Stimulated activated naive CD4-positive, alpha-beta T cell treated with Interleukin-2 at 50 U/mL for 16 hours (primary cell): ENCODE results near the gene MAST4.

Experiments
- DNase-seq: peaks from one replicate; lab custom pipeline; 2025; lab: John Stamatoyannopoulos, UW

The MAST4 gene

GRCh38 chr5:67190861-67191260 is 594.7 kb downstream of the MAST4 start:
- DNase-seq = no peak

DNA sequence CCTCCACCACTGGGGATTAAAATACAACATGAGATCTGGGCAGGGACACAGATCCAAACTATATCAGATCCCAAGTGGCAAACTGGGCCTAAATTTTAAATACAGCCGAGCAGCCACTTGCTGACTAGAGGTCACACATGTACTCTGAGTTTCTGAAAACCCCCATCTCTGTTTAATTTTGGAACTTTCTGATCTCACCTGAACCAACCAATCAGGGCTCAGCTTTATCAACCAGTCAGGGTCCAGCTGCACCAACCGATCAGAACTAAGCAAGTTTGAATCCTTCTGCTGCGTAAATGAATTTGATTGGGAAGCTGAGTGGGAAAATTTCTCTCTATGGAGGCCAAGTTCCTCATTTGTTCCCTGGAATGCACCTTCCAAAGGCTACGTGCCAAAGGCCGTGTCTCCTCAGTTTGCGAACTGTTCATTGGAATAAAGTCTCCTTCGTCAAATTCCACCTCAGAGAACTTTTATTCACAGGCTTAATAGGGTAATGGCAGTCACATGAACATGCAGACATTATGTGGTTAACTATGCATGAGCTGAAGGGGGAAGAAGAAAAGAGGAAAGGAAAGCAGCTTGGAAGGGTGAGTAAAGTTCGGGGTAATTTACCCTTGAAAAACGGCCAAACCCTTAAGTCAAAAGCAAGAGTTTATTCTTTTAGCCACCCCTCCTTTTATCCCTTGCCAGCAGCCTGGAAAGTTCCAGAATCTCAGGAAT is 596.7 kb downstream of the MAST4 start:
- no peak for DNase-seq

DNA sequence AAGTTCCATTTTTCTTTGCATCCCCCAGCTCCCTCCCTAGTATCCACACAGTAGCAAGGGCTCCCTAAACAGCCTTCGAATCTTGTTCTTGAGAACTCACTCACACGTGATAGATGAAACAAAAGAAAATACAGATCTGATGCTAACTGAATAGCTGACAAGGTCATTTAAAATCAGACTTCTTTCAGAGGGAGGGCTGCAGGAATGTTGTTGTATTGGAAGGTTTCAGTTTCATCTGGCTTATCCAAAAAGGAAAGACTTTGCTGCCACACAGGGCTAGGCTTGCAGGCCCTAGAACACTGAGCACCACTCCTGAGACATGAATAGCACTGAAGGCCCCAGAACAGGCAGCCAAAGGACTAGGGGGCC is 597.2 kb downstream of the MAST4 start:
- no peak for DNase-seq

- no peak for DNase-seq
Measured at GRCh38 chr5:67194166-67194565, 598.0 kb downstream of the MAST4 start.

- DNase-seq = no peak
Measured at GRCh38 chr5:67195406-67196275, 599.4 kb downstream of the MAST4 start.

- no peak for DNase-seq
Measured at GRCh38 chr5:67196537-67197059, 600.4 kb downstream of the MAST4 start, which contains the start of gene CD180. Gene CD180 (minus strand): TSS chr5:67196799. CDS start chr5:67196641, 158 bp downstream.

- no peak for DNase-seq
Measured at GRCh38 chr5:67197536-67197935, 601.3 kb downstream of the MAST4 start.

- no peak for DNase-seq
Measured at GRCh38 chr5:67198917-67199316, 602.7 kb downstream of the MAST4 start.

DNA sequence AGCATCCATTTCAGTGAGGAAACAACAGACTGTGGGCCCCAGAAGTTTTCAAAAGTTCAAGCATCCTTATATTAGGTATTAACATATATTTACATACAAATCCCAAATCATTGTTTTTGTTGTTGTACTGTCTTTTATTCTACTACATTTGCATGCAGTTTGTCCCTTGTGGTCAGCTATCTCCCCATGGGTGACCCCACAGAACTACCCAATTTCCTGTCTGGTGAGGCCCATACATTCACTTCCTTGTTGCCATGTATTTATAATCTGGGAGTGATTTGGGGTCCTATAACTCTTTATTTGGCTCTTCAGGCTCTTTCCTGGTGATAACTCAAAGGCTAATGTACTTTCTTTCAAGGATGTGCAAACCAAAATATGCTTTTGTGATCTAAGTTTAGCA is 603.7 kb downstream of the MAST4 start:
- no peak for DNase-seq

- no peak for DNase-seq
Measured at GRCh38 chr5:67200809-67201562, 604.8 kb downstream of the MAST4 start.

DNA sequence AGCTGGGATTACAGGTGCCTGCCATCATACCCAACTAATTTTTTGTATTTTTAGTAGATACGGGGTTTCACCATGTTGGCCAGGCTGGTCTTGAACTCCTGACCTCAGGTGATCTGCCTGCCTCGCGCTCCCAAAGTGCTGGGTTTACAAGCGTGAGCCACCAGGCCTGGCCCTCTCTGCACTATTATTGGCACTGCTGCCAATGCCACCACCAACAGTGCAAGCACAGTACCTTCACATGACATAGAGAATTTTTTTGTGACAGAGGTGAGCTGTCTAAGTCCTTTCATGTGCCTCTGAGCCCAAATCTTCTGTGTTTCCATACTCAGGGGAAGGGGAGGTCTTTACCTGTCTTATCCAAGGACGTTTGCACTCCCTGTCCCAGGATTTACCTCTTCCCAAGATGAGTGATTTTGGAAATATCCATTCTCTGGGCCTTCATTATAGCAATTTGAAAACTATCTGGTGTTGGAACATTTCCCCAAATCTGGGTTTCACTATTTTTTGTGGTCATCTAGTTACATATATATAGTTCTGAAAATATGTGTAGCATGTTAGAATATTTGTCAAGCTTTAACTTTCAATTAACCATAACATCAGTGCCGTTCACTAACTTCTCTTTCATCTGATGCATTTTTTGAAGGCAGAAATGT is 605.8 kb downstream of the MAST4 start:
- no peak for DNase-seq

DNA sequence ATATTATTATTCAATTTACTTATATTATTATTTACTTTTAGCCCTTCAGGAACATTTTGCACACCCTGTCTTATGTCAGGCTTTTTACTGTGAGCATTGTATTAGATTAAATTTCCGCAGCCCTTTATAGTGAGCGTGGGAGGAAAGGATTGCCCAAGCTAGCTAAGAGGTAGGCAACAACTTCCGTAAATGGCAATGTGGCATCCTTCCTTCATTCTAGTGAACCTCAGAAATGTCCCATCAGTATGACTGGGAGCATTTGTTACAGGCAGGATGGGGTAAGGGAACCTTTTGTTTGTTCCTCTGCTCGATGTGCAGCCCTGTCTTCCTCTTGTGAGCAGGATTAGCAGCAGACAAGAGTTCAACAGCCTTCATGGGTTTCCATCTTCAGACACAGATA is 606.6 kb downstream of the MAST4 start:
- no peak for DNase-seq

DNA sequence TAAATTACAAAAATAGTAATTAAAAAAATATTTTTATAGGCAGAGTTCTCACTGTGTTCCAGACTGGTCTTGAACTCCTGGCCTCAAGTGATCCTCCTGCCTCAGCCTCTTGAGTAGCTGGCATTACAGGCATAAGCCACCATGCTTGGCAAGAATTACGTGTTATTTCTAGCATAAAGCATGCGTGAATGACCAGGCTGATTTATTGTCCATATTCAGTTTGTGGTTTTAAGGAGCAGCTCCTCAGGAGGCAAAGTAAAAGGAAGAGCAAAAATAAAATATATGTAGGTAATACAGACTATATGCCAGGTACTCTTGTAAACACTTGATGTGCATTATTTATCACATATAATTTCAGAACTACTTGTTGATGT is 607.5 kb downstream of the MAST4 start:
- DNase-seq = no peak

DNA sequence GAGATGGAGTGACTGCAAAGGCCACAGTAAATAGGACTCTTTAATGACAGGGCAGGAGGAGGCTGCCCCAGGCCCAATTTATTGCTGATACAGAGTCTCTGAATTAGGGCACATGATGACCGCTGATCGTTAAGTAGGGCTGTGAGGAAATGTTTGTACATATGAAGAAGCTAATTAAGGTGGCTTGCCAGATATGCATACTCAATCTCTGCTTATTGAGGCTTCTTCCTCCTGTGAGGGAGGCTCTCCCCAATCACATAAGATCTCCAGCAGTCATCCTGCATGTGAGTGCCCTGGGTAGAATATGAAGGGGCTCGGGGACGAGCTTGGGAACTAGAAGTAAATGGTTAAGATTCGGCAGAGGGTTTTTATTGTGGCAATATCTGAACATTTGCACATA is 608.6 kb downstream of the MAST4 start:
- DNase-seq = no peak

DNA sequence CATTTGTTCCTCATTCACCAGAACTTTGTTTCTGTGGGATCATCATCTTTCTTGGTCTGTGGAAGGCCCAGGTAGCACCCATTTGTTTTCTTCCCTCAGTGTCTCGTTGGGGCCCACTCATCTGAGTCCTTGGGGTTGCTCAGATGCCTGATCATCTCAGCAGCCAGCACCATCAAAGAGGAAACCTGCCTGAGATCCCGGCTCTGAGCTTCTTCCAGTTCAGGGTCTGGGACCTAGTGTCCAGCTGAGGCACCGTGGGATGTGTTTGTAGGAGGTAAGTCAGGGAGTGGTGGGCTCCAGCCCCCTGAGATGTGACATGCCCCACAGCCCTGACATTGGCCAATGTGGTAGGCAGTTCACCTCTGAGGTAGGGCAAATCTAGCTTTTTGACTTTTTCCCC is 609.8 kb downstream of the MAST4 start:
- no peak for DNase-seq

DNA sequence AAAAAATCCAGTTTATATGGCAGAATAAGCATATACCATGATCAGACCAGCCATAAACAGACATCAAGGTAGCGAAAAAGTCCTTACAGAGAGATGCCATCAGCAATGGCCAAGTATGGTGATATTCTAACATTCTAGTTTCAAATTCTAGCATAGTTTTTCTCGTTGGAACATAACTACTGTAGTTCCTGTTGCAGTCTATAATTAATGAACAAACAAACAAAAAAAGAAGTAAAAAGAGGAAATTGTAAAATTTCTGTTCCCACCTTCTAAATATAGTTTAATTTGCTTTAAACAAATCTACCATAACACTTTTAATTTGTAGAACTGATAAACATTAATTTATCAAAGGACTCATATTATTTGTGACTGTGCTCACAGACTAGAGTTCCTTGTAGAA is 610.3 kb downstream of the MAST4 start:
- no peak for DNase-seq

GRCh38 chr5:67206929-67207328 is 610.7 kb downstream of the MAST4 start:
- peak; percentile 88 for DNase-seq

DNA sequence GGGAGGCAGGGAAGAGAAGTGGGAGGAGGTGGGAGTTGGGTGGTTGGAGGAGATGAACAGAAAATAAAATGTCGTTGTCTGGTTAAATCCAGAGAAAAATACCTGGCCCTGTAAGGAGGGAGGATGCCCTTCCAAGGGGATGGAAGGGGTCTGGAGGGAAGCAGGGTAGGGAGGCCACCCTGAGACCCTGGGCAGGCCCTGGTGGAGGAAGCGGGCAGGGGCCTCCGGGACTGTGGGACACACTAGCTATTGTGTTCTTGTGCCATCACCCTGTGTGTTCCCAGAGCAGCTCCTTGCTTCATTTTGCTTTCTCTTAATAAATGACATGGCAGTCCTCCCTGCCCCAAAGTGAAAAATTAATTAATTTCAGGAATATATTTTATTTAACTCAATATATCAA is 612.2 kb downstream of the MAST4 start:
- no peak for DNase-seq

- DNase-seq = peak; percentile 35
Measured at GRCh38 chr5:67209141-67209771, 613.1 kb downstream of the MAST4 start.

DNA sequence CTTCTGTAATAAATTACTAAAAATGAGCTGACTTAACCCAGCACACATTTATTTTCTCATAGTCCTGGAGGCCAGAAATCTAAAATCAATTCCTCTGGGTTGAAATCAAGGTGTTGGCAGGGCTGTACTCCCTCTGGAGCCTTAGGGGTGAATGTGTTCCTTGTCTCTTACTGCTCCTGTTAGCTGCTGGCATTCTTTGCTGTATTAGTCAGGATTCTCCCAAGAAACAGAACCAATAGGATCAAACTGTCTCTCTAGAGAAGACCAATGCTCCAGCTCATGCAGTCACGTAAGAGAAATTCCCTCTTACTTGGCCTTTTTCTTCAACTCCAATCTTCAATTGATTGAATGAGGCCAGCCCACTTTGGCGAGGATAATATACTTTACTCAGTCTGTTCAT is 615.7 kb downstream of the MAST4 start:
- DNase-seq = no peak

- DNase-seq = no peak
Measured at GRCh38 chr5:67214036-67214435, 617.8 kb downstream of the MAST4 start.
